IPS DF 6.9 (cell line): ENCODE measurements around the gene TTC14.

Experiments
- DNase-seq: peaks from one replicate; pipeline ENCODE4 v3.0.0-alpha.2; 2013; ENCODE audit warnings: low read depth, low spot score
- H3K27ac ChIP-seq: one replicate; pipeline ENCODE4 v1.5.1; 2013; ENCODE audit warnings: low read length, control low read depth
- H3K27me3 ChIP-seq: 2 replicates; pipeline ENCODE4 v1.6.1; 2013; ENCODE audit warnings: mild to moderate bottlenecking, low read length; ENCODE audit not compliant: control insufficient read depth, insufficient read depth
- H3K36me3 ChIP-seq: 2 replicates; pipeline ENCODE4 v1.6.1; 2013; ENCODE audit warnings: low read length; ENCODE audit not compliant: control insufficient read depth, insufficient read depth
- H3K4me1 ChIP-seq: 2 replicates; pipeline ENCODE4 v1.6.1; 2013; ENCODE audit warnings: low read length; ENCODE audit not compliant: control insufficient read depth, insufficient read depth
- H3K4me3 ChIP-seq: 2 replicates; pipeline ENCODE4 v1.5.1; 2013; ENCODE audit warnings: mild to moderate bottlenecking, low read length
- H3K9me3 ChIP-seq: 2 replicates; pipeline ENCODE4 v1.6.1; 2013; ENCODE audit warnings: low read length, inconsistent platforms; ENCODE audit not compliant: control insufficient read depth, insufficient read depth
- WGBS: extraction: QIAGEN DNeasy Blood & Tissue Kit; methylation state at CpG from one replicate; pipeline ENCODE4 v1.1.7; 2013; ENCODE audit warnings: mixed read lengths, missing lambda C conversion rate; ENCODE audit not compliant: insufficient read length, insufficient coverage; 5-methylcytosine and 5-hydroxymethylcytosine counted together

The TTC14 gene

GRCh38 chr3:180631317-180631716 lies 29.4 kb downstream of the TTC14 start:
- H3K4me1 ChIP-seq: no peaks in the 10 kb centered on the region
- H3K4me3 ChIP-seq: no peak overlapping the region
- H3K27ac ChIP-seq: no peak overlapping the region
- no peaks in the 10 kb centered on the region for H3K27me3 ChIP-seq
- no peaks in the 10 kb centered on the region for H3K36me3 ChIP-seq
- no CpG with 5 or more reads among the region's 3 CpGs for WGBS
- no peaks in the 10 kb centered on the region for H3K9me3 ChIP-seq
- no peak for DNase-seq

GRCh38 chr3:180633722-180634121 lies 31.8 kb downstream of the TTC14 start:
- Histone ChIP-seq H3K36me3 (no peaks in the 10 kb centered on the region), H3K27ac (no peak overlapping the region), H3K4me1 (no peaks in the 10 kb centered on the region), H3K4me3 (no peak overlapping the region), H3K27me3 (no peaks in the 10 kb centered on the region), H3K9me3 (no peaks in the 10 kb centered on the region)
- DNase-seq: no peak
- WGBS: no CpG with 5 or more reads among the region's 2 CpGs

- Histone ChIP-seq H3K4me1 (no peaks in the 10 kb centered on the region), H3K9me3 (no peaks in the 10 kb centered on the region), H3K36me3 (no peaks in the 10 kb centered on the region), H3K27me3 (no peaks in the 10 kb centered on the region), H3K4me3 (no peak overlapping the region), H3K27ac (no peak overlapping the region)
- no peak for DNase-seq
Observed at GRCh38 chr3:180640987-180641386, 39.0 kb downstream of the TTC14 start.

- WGBS: no CpG with 5 or more reads among the region's 1 CpG
- H3K4me3 ChIP-seq: no peak overlapping the region
- no peaks in the 10 kb centered on the region for H3K27me3 ChIP-seq
- H3K36me3 ChIP-seq: no peaks in the 10 kb centered on the region
- H3K27ac ChIP-seq: no peak overlapping the region
- no peaks in the 10 kb centered on the region for H3K4me1 ChIP-seq
- H3K9me3 ChIP-seq: no peaks in the 10 kb centered on the region
- DNase-seq: no peak
Observed at GRCh38 chr3:180646187-180646790, 44.3 kb downstream of the TTC14 start.

- no peak for DNase-seq
- Histone ChIP-seq H3K36me3 (no peaks in the 10 kb centered on the region), H3K9me3 (no peaks in the 10 kb centered on the region), H3K27me3 (no peaks in the 10 kb centered on the region), H3K27ac (no peak overlapping the region), H3K4me1 (no peaks in the 10 kb centered on the region), H3K4me3 (no peak overlapping the region)
- WGBS: no CpG with 5 or more reads among the region's 4 CpGs
Observed at GRCh38 chr3:180656406-180656805, 54.4 kb downstream of the TTC14 start.

GRCh38 chr3:180657094-180657493 lies 55.1 kb downstream of the TTC14 start:
- H3K4me1 ChIP-seq: no peaks in the 10 kb centered on the region
- no peaks in the 10 kb centered on the region for H3K9me3 ChIP-seq
- no CpG with 5 or more reads among the region's 4 CpGs for WGBS
- DNase-seq: no peak
- no peaks in the 10 kb centered on the region for H3K36me3 ChIP-seq
- H3K4me3 ChIP-seq: no peak overlapping the region
- H3K27me3 ChIP-seq: no peaks in the 10 kb centered on the region
- no peak overlapping the region for H3K27ac ChIP-seq
